ENCODE measurements around the gene PDCL3. TPM values are rescaled to one million over a fixed set of nuclear protein-coding genes. Genes with fewer than 3 reads are reported as not detected.

PDCL3 gene
- total and polyA plus RNA-seq, 2 donors from 2014 or later, result 20.1 to 29.8 TPM

DNA sequence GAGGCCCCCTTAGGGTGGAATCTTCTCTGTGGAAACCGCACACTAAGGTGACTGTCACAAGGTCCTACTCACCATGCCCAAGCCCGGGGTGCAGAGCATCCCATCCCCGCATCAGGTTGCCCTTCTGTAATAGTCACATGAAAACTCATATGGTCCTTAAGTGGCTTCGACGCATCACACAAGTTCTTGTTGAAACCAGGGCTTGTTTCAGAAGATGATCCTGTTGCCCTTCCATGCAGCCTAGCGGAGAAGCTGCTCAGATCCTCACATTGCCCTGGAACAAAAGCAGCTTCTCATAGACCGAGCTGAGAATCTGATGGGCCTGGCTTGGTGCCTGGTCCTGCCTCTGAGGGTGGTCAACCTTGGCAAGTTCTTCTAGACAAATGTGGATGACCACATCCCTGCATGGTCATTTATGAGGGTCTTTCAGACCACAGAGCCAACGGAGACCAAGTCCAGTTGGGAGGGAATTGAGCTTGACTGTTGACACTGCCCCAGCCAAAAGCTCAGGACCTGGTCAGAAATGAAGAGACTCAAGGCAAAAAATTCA lies 54.1 kb downstream of the PDCL3 start:
- TF ChIP-seq CTCF (IDR thresholded peaks at IDR 0.05; ENCODE audit: borderline replicate concordance, extremely low read depth, insufficient read depth), result no peak
- intact Hi-C loops (cut with DNase I), result no loop called here
- Histone ChIP-seq H3K27me3 (ENCODE audit: control insufficient read depth, insufficient read depth, low read length) (no peaks in the 10 kb centered on the region), H3K4me1 (ENCODE audit: control insufficient read depth in 2 of 3, insufficient read depth in 2 of 3, low read depth in 1 of 3, low read length in 3 of 3) (no peaks in the 10 kb centered on the region), H3K27ac (ENCODE audit: low read depth in 2 of 2, low read length in 2 of 2) (no peak overlapping the region), H3K36me3 (ENCODE audit: control insufficient read depth in 2 of 3, insufficient read depth in 3 of 3, low read length in 3 of 3) (no peaks in the 10 kb centered on the region), H3K9ac (ENCODE audit: low read length in 3 of 3) (no peak overlapping the region), H3K9me3 (ENCODE audit: control insufficient read depth in 2 of 3, insufficient read depth in 1 of 3, low read length in 3 of 3) (peaks cover 0 to 2% (median 0%) of the 10 kb centered on the region in 3 donors), H3K4me3 (ENCODE audit: low read length in 3 of 3) (no peak overlapping the region)
- DNase-seq, result no peak
- no peak for FAIRE-seq

DNA sequence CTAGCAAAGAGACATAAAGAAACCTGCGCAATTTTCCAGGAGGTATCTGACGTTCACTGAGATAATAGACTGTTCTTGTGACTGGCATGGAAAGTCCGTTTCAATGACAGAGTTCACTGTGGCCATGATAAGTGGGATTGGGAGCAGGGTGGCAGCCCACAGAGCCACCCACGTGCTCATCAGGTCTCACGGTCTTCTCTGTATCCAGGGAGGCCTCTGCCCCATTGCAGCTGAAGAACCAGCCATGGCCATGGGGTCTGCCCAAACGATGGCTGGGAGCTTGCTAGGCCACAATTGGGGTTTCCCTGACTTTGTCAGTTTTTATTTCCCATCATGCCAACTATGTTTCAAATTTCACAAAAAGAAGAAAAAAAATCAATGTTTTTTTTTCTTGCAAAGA lies 57.2 kb downstream of the PDCL3 start:
- H3K9me3 ChIP-seq (ENCODE audit: control insufficient read depth in 2 of 3, insufficient read depth in 1 of 3, low read length in 3 of 3), result peaks cover 0 to 2% (median 0%) of the 10 kb centered on the region in 3 donors
- no peaks in the 10 kb centered on the region for H3K36me3 ChIP-seq (ENCODE audit: control insufficient read depth in 2 of 3, insufficient read depth in 3 of 3, low read length in 3 of 3)
- FAIRE-seq (no peak), DNase-seq (no peak)
- H3K9ac ChIP-seq (ENCODE audit: low read length in 3 of 3), result no peak overlapping the region
- no peaks in the 10 kb centered on the region for H3K4me1 ChIP-seq (ENCODE audit: control insufficient read depth in 2 of 3, insufficient read depth in 2 of 3, low read depth in 1 of 3, low read length in 3 of 3)
- H3K27me3 ChIP-seq (ENCODE audit: control insufficient read depth, insufficient read depth, low read length), result no peaks in the 10 kb centered on the region
- no peak for TF ChIP-seq CTCF (IDR thresholded peaks at IDR 0.05; ENCODE audit: borderline replicate concordance, extremely low read depth, insufficient read depth)
- intact Hi-C loops (cut with DNase I), result no loop called here
- no peak overlapping the region for H3K27ac ChIP-seq (ENCODE audit: low read depth in 2 of 2, low read length in 2 of 2)
- no peak overlapping the region for H3K4me3 ChIP-seq (ENCODE audit: low read length in 3 of 3)

- FAIRE-seq (no peak), DNase-seq (no peak)
- Histone ChIP-seq H3K36me3 (ENCODE audit: control insufficient read depth in 2 of 3, insufficient read depth in 3 of 3, low read length in 3 of 3) (no peaks in the 10 kb centered on the region), H3K27me3 (ENCODE audit: control insufficient read depth, insufficient read depth, low read length) (no peaks in the 10 kb centered on the region), H3K4me3 (ENCODE audit: low read length in 3 of 3) (no peak overlapping the region), H3K9ac (ENCODE audit: low read length in 3 of 3) (no peak overlapping the region), H3K9me3 (ENCODE audit: control insufficient read depth in 2 of 3, insufficient read depth in 1 of 3, low read length in 3 of 3) (peaks cover 0 to 2% (median 0%) of the 10 kb centered on the region in 3 donors), H3K27ac (ENCODE audit: low read depth in 2 of 2, low read length in 2 of 2) (no peak overlapping the region), H3K4me1 (ENCODE audit: control insufficient read depth in 2 of 3, insufficient read depth in 2 of 3, low read depth in 1 of 3, low read length in 3 of 3) (no peaks in the 10 kb centered on the region)
- intact Hi-C loops (cut with DNase I), result no loop called here
- TF ChIP-seq CTCF (IDR thresholded peaks at IDR 0.05; ENCODE audit: borderline replicate concordance, extremely low read depth, insufficient read depth), result no peak
Observed at GRCh38 chr2:100620481-100620880, 57.7 kb downstream of the PDCL3 start.
